HCT116 (cell line): ENCODE measurements around the gene FTO. TPM values are rescaled to one million over a fixed set of nuclear protein-coding genes. Genes with fewer than 3 reads are reported as not detected.

Source experiments
- ATAC-seq: fragments of 200-7000 bp; cut with Tn5 transposase; 2 replicates; pipeline ENCODE4 v1.9.1; 2020; ENCODE audit warnings: mild to moderate bottlenecking, moderate library complexity
- BruUV-seq: library from RNA; stranded (reverse); fragments of 400-500 nt; replicated peaks from 2 replicates; lab custom pipeline; 2021; lab: Mats Ljungman, UMichigan
- CTCF ChIA-PET: fragments of 300-600 bp; sonication (Branson Sonifier 250); formaldehyde crosslinking; loops from one replicate; lab custom pipeline; 2021; ENCODE audit warnings: antibody characterized with exemption; lab: Charles Lee
- POLR2A ChIA-PET: fragments of 300-600, 350-600 bp; sonication (Branson Sonifier 250); formaldehyde crosslinking; loops from one replicate; lab custom pipeline; 2021; ENCODE audit warnings: antibody characterized with exemption; lab: Charles Lee
- RAD21 ChIA-PET, 2 experiments: fragments of 300-600 bp; sonication (Branson Sonifier 250); formaldehyde crosslinking; loops; one replicate each; lab custom pipeline; 2023; ENCODE audit warnings: low total read pairs in 2 of 2; ENCODE audit not compliant: uncharacterized antibody in 2 of 2, unreplicated experiment in 2 of 2, low non-redundant PET in 1 of 2; lab: Charles Lee
- DNase-seq: peaks from one replicate; pipeline ENCODE4 v3.0.0-alpha.2; 2010; ENCODE audit warnings: low read depth, low spot score
- H2AFZ ChIP-seq: fragments of 200-600 bp; shearing (Covaris generic), sonication (generic); 2 replicates; pipeline ENCODE4 v1.6.1; 2017; ENCODE audit warnings: low read depth, mixed run types, mixed read lengths, antibody characterized with exemption, low read length; ENCODE audit not compliant: poor library complexity, severe bottlenecking
- H3K27ac ChIP-seq: 2 replicates; pipeline ENCODE4 v1.5.1; 2012; ENCODE audit warnings: low read depth, low read length
- H3K27me3 ChIP-seq: fragments of 200-600 bp; sonication (generic); 2 replicates; pipeline ENCODE4 v1.6.1; 2016; ENCODE audit warnings: mixed run types, low read length, mixed read lengths; ENCODE audit not compliant: insufficient read depth
- H3K36me3 ChIP-seq, 2 experiments: fragments of 200-500 bp in 1 of 2; fragments of 200-600 bp in 1 of 2; sonication (Bioruptor generic) in 1 of 2; sonication (generic) in 1 of 2; 2 replicates each; pipeline versions ENCODE4 v1.5.1 to v1.6.1; 2014 to 2016; ENCODE audit warnings: low read length in 2 of 2, inconsistent platforms in 1 of 2, mixed read lengths in 1 of 2, mixed run types in 1 of 2; ENCODE audit not compliant: insufficient read depth in 2 of 2, control insufficient read depth in 1 of 2
- H3K4me1 ChIP-seq, 2 experiments: fragments of 200-600 bp in 1 of 2; sonication (generic) in 1 of 2; 2 replicates each; pipeline versions ENCODE4 v1.5.1 to v1.6.1; 2012 to 2017; ENCODE audit warnings: low read length in 2 of 2, inconsistent platforms in 1 of 2, mild to moderate bottlenecking in 1 of 2, mixed read lengths in 1 of 2, mixed run types in 1 of 2, moderate library complexity in 1 of 2; ENCODE audit not compliant: insufficient read depth in 2 of 2, control insufficient read depth in 1 of 2
- H3K4me2 ChIP-seq: fragments of 200-600 bp; sonication (generic); 2 replicates; pipeline ENCODE4 v1.6.1; 2017; ENCODE audit warnings: mixed run types, low read length, mixed read lengths
- H3K4me3 ChIP-seq, 2 experiments: fragments of 200-600 bp in 1 of 2; sonication (generic) in 1 of 2; replicated peaks in 1 of 2; 2 replicates each; pipeline ENCODE4 v1.5.1; 2011 to 2016; ENCODE audit warnings: low read length in 2 of 2, control low read depth in 1 of 2, low read depth in 1 of 2, mild to moderate bottlenecking in 1 of 2, mixed read lengths in 1 of 2, mixed run types in 1 of 2
- H3K79me2 ChIP-seq: fragments of 200-600 bp; sonication (generic); 2 replicates; pipeline ENCODE4 v1.6.1; 2017; ENCODE audit warnings: mild to moderate bottlenecking, mixed run types, low read length, moderate library complexity, mixed read lengths; ENCODE audit not compliant: insufficient read depth
- H3K9ac ChIP-seq: fragments of 200-600 bp; sonication (generic); 2 replicates; pipeline ENCODE4 v1.6.1; 2016; ENCODE audit warnings: low read length, mixed read lengths
- H3K9me2 ChIP-seq: fragments of 200-600 bp; sonication (generic), shearing (Covaris generic); 2 replicates; pipeline ENCODE4 v1.6.1; 2017; ENCODE audit warnings: mixed run types, mild to moderate bottlenecking, moderate library complexity; ENCODE audit not compliant: insufficient read depth
- H3K9me3 ChIP-seq, 2 experiments: fragments of 200-500 bp in 1 of 2; fragments of 200-600 bp in 1 of 2; sonication (Bioruptor generic) in 1 of 2; sonication (generic) in 1 of 2; 2 replicates each; pipeline ENCODE4 v1.6.1; 2014 to 2017; ENCODE audit warnings: low read length in 2 of 2, mixed read lengths in 2 of 2, inconsistent platforms in 1 of 2, low read depth in 1 of 2, mild to moderate bottlenecking in 1 of 2, mixed run types in 1 of 2, moderate library complexity in 1 of 2; ENCODE audit not compliant: control insufficient read depth in 1 of 2, insufficient read depth in 1 of 2
- H4K20me1 ChIP-seq: fragments of 200-600 bp; sonication (generic), shearing (Covaris generic); 2 replicates; pipeline ENCODE4 v1.6.1; 2017; ENCODE audit warnings: mixed run types, mild to moderate bottlenecking, moderate library complexity; ENCODE audit not compliant: insufficient read depth
- CBX3 ChIP-seq: IDR thresholded peaks from 2 replicates; pipeline ENCODE4 v1.6.1; 2012; ENCODE audit warnings: low read depth
- CEBPB ChIP-seq: IDR thresholded peaks from 2 replicates; pipeline ENCODE4 v1.6.1; 2012; ENCODE audit warnings: low read depth
- EGR1 ChIP-seq: IDR thresholded peaks from 2 replicates; pipeline ENCODE4 v1.6.1; 2012; ENCODE audit warnings: low read depth
- ELF1 ChIP-seq: IDR thresholded peaks from 2 replicates; pipeline ENCODE4 v1.6.1; 2012; ENCODE audit warnings: low read depth, borderline replicate concordance
- EZH2 ChIP-seq: fragments of 200-600 bp; sonication (generic); IDR thresholded peaks from 2 replicates; pipeline ENCODE4 v1.6.1; 2017; ENCODE audit warnings: antibody characterized with exemption, mixed run types
- EZH2phosphoT487 ChIP-seq: fragments of 200-600 bp; IDR thresholded peaks from 2 replicates; pipeline ENCODE4 v1.6.1; 2018; ENCODE audit warnings: antibody characterized with exemption, borderline replicate concordance
- FOSL1 ChIP-seq: IDR thresholded peaks from 2 replicates; pipeline ENCODE4 v1.6.1; 2012; ENCODE audit warnings: low read depth
- JUND ChIP-seq: IDR thresholded peaks from 2 replicates; pipeline ENCODE4 v1.6.1; 2012
- POLR2A ChIP-seq: IDR thresholded peaks from 2 replicates; pipeline ENCODE4 v1.7.0; 2011; ENCODE audit warnings: borderline replicate concordance; ENCODE audit not compliant: insufficient read depth, insufficient read length; ENCODE audit errors: extremely low read depth
- POLR2AphosphoS5 ChIP-seq: IDR thresholded peaks from 2 replicates; pipeline ENCODE4 v1.6.1; 2011; ENCODE audit warnings: mild to moderate bottlenecking, low read depth, low read length, moderate library complexity
- RAD21 ChIP-seq: IDR thresholded peaks from 2 replicates; pipeline ENCODE4 v1.6.1; 2012; ENCODE audit warnings: low read depth, mild to moderate bottlenecking
- SP1 ChIP-seq: IDR thresholded peaks from 2 replicates; pipeline ENCODE4 v1.6.1; 2012; ENCODE audit warnings: low read depth
- SRF ChIP-seq: IDR thresholded peaks from 2 replicates; pipeline ENCODE4 v1.6.1; 2012; ENCODE audit warnings: low read depth
- YY1 ChIP-seq: IDR thresholded peaks from 2 replicates; pipeline ENCODE4 v1.6.1; 2011; ENCODE audit warnings: low read length, low read depth, moderate library complexity, mild to moderate bottlenecking; ENCODE audit not compliant: insufficient replicate concordance; ENCODE audit errors: extremely low read depth
- ZFX ChIP-seq: fragments of 450-650 bp; IDR thresholded peaks from 2 replicates; pipeline ENCODE4 v1.6.1; 2017
- ZNF274 ChIP-seq: fragments of 200-500 bp; sonication (Bioruptor generic); IDR thresholded peaks from 2 replicates; pipeline ENCODE4 v1.6.1; 2014; ENCODE audit warnings: mild to moderate bottlenecking, low read depth, low read length, inconsistent platforms
- intact Hi-C: fragments of 100-400 bp; cut with micrococcal nuclease; formaldehyde crosslinking; loops from 2 replicates; pipeline ENCODE4 v1.10.0; 2022
- total RNA-seq: library from RNA; stranded (reverse); gene quantifications from one replicate; pipeline ENCODE4 v1.2.1, GENCODE V29; 2021; ENCODE audit not compliant: unreplicated experiment
- TF ChIP-seq, protein P1 (sequence below): IDR thresholded peaks from 2 replicates; pipeline ENCODE4 v1.6.1; 2011; ENCODE audit warnings: mild to moderate bottlenecking, low read length, moderate library complexity; ENCODE audit not compliant: insufficient replicate concordance; ENCODE audit errors: extremely low read depth
- TF ChIP-seq, protein P2 (sequence below): IDR thresholded peaks from 2 replicates; pipeline ENCODE4 v1.6.1; 2012; ENCODE audit warnings: low read depth
- TF ChIP-seq, protein P3 (sequence below), 3 experiments: fragments of 200-600 bp in 1 of 3; sonication (generic) in 1 of 3; IDR thresholded peaks in 2 of 3; conservative IDR thresholded peaks in 1 of 3; 2 replicates each; pipeline ENCODE4 v1.5.1; 2012 to 2017; ENCODE audit warnings: low read depth in 2 of 3, low read length in 2 of 3, antibody characterized with exemption in 1 of 3, borderline replicate concordance in 1 of 3, control low read depth in 1 of 3, mild to moderate bottlenecking in 1 of 3, mixed read lengths in 1 of 3, mixed run types in 1 of 3, moderate library complexity in 1 of 3; ENCODE audit not compliant: insufficient read depth in 1 of 3

Gene FTO
- total RNA-seq, 1 experiment from 2014 or later: 55.2 TPM

DNA sequence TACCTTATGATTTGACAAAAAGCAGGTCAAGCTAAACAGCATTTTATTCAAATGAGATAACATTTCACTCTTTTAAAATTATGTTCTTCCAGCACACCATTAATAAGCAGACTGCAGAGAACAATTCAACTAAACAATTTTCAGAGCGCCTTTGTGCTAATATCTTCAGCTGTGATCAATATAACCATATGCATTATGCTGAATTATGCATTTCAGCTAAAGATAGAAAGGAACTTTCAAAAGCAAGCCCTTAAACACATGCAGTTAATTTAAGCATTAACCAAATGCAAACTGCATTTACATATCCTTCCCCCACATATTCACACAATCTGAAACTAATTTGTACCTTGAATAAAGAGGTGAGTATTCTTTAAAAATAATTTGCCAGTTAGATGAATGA is 41.9 kb upstream of the FTO start (continued):
- TF ChIP-seq EZH2phosphoT487 (no peak), SP1 (no peak)
- TF ChIP-seq, all 23 proteins: peak for 0

DNA sequence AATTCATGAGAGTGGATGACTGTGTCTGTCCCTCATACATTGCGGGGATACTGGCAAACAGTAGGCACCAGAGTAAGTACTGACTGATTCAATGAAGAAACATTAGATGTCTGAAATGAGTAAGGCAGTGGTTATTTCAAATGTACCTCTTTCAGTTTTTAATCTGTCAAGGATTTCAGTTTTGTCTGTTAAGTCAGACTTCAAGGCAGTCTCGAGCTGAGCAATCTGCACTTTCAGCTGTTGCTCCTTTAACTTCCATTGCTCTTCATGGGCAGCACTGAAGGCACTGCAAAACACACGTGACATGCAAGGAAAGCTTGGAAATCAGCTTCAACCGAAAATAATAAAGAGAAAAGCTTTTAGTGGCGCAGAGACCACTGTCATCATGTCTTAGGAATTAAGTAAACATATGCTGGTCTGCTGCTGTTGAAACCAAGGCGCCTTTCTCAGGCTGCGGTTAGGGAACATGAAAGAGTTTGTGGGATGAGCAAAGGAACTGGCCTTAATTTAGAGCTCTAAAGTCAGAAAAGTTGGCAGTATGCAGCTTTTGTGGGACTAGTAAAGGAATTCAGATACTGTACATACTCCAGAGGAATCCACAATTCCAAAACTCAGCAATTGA is 39.1 kb upstream of the FTO start:
- ChIA-PET RAD21 (no interaction called here), CTCF (no interaction called here), POLR2A (no interaction called here)
- no peaks in the 10 kb centered on the region for H4K20me1 ChIP-seq
- H3K4me1 ChIP-seq: no peaks in the 10 kb centered on the region
- H3K9ac ChIP-seq: no peak overlapping the region
- no peak overlapping the region for H3K27ac ChIP-seq
- DNase-seq: no peak
- intact Hi-C loops: no loop called here
- H3K36me3 ChIP-seq: no peaks in the 10 kb centered on the region
- BruUV-seq: no TSS peak
- no peak overlapping the region for H3K4me2 ChIP-seq
- no peak overlapping the region for H3K4me3 ChIP-seq
- ATAC-seq: no peak
- H2AFZ ChIP-seq: no peak overlapping the region
- H3K27me3 ChIP-seq: no peaks in the 10 kb centered on the region
- H3K9me2 ChIP-seq: no peaks in the 10 kb centered on the region
- H3K79me2 ChIP-seq: no peaks in the 10 kb centered on the region
- H3K9me3 ChIP-seq: no peaks in the 10 kb centered on the region
- TF ChIP-seq ZNF274 (no peak), EZH2phosphoT487 (no peak), RAD21 (no peak), YY1 (no peak), CEBPB (no peak), FOSL1 (no peak), POLR2AphosphoS5 (no peak), EZH2 (no peak), SRF (no peak), EGR1 (no peak), ZFX (no peak), SP1 (no peak), JUND (no peak), CBX3 (no peak), ELF1 (no peak), POLR2A (no peak)
- TF ChIP-seq, protein P1, sequence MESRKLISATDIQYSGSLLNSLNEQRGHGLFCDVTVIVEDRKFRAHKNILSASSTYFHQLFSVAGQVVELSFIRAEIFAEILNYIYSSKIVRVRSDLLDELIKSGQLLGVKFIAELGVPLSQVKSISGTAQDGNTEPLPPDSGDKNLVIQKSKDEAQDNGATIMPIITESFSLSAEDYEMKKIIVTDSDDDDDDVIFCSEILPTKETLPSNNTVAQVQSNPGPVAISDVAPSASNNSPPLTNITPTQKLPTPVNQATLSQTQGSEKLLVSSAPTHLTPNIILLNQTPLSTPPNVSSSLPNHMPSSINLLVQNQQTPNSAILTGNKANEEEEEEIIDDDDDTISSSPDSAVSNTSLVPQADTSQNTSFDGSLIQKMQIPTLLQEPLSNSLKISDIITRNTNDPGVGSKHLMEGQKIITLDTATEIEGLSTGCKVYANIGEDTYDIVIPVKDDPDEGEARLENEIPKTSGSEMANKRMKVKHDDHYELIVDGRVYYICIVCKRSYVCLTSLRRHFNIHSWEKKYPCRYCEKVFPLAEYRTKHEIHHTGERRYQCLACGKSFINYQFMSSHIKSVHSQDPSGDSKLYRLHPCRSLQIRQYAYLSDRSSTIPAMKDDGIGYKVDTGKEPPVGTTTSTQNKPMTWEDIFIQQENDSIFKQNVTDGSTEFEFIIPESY: no peak
- TF ChIP-seq, protein P2, sequence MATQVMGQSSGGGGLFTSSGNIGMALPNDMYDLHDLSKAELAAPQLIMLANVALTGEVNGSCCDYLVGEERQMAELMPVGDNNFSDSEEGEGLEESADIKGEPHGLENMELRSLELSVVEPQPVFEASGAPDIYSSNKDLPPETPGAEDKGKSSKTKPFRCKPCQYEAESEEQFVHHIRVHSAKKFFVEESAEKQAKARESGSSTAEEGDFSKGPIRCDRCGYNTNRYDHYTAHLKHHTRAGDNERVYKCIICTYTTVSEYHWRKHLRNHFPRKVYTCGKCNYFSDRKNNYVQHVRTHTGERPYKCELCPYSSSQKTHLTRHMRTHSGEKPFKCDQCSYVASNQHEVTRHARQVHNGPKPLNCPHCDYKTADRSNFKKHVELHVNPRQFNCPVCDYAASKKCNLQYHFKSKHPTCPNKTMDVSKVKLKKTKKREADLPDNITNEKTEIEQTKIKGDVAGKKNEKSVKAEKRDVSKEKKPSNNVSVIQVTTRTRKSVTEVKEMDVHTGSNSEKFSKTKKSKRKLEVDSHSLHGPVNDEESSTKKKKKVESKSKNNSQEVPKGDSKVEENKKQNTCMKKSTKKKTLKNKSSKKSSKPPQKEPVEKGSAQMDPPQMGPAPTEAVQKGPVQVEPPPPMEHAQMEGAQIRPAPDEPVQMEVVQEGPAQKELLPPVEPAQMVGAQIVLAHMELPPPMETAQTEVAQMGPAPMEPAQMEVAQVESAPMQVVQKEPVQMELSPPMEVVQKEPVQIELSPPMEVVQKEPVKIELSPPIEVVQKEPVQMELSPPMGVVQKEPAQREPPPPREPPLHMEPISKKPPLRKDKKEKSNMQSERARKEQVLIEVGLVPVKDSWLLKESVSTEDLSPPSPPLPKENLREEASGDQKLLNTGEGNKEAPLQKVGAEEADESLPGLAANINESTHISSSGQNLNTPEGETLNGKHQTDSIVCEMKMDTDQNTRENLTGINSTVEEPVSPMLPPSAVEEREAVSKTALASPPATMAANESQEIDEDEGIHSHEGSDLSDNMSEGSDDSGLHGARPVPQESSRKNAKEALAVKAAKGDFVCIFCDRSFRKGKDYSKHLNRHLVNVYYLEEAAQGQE: no peak
- TF ChIP-seq, protein P3, sequence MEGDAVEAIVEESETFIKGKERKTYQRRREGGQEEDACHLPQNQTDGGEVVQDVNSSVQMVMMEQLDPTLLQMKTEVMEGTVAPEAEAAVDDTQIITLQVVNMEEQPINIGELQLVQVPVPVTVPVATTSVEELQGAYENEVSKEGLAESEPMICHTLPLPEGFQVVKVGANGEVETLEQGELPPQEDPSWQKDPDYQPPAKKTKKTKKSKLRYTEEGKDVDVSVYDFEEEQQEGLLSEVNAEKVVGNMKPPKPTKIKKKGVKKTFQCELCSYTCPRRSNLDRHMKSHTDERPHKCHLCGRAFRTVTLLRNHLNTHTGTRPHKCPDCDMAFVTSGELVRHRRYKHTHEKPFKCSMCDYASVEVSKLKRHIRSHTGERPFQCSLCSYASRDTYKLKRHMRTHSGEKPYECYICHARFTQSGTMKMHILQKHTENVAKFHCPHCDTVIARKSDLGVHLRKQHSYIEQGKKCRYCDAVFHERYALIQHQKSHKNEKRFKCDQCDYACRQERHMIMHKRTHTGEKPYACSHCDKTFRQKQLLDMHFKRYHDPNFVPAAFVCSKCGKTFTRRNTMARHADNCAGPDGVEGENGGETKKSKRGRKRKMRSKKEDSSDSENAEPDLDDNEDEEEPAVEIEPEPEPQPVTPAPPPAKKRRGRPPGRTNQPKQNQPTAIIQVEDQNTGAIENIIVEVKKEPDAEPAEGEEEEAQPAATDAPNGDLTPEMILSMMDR (IDR thresholded peaks at IDR 0.05 in 2 of 3, conservative IDR thresholded peaks at IDR 0.05 in 1 of 3; ENCODE audit: borderline replicate concordance in 1 of 3, insufficient read depth in 1 of 3, low read depth in 2 of 3, low read length in 2 of 3): no peak
